ENCODE measurements around the gene HOXD3. TPM values are rescaled to one million over a fixed set of nuclear protein-coding genes. Genes with fewer than 3 reads are reported as not detected.

HOXD3 gene
- total and polyA plus RNA-seq, 4 experiments from 2014 or later, result not detected

- Histone ChIP-seq H3K9me3 (ENCODE audit: control insufficient read depth in 1 of 2, low read length in 2 of 2) (no peaks in the 10 kb centered on the region), H3K4me1 (ENCODE audit: insufficient read depth, low read length) (no peaks in the 10 kb centered on the region), H3K27ac (ENCODE audit: low read depth, low read length) (no peak overlapping the region), H3K27me3 (ENCODE audit: insufficient read depth, low read length) (peaks cover 66% of the 10 kb centered on the region), H3K36me3 (ENCODE audit: insufficient read depth, low read length) (no peaks in the 10 kb centered on the region), H3K4me3 (ENCODE audit: low read length in 2 of 2) (no peak overlapping the region)
- H3K36me3 Mint-ChIP-seq, result no peaks in the 10 kb centered on the region
- POLR2A ChIA-PET (ENCODE audit: partially characterized antibody), result no interaction called here
- H3K27me3 Mint-ChIP-seq, result peaks cover 69 to 79% of the 10 kb centered on the region in 2 donors
- H3K4me1 Mint-ChIP-seq, result peaks cover 0 to 6% (median 3%) of the 10 kb centered on the region in 4 donors
- H3K27ac Mint-ChIP-seq, result peak overlapping the region in 1 of 7 donors; percentile 45
- CTCF ChIA-PET (ENCODE audit: partially characterized antibody), result interaction anchor here (0.7 to 1.0 kb wide), 2 partner anchors 24 to 998 kb away, joined by 3 read pairs; no protein-coding TSS in a partner anchor
- peaks cover 0 to 3% (median under 1%) of the 10 kb centered on the region in 8 donors for H3K9me3 Mint-ChIP-seq
- intact Hi-C loops (cut with micrococcal nuclease), result no loop called here
- H3K4me3 Mint-ChIP-seq, result peak overlapping the region in 1 of 8 donors; percentile 31
- peak in 1 of 5 donors; percentile 29 for DNase-seq
These were observed 6.3 kb upstream of the HOXD3 start for GRCh38 chr2:176150584-176151441.

- no peak for DNase-seq
- peak within 1 kb of the TSS in 1 of 8 donors; percentile 31 for H3K4me3 Mint-ChIP-seq
- POLR2A ChIA-PET (ENCODE audit: partially characterized antibody), result no interaction called here
These were observed 5.4 kb upstream of the HOXD3 start, which contains the start of gene HOXD4 for GRCh38 chr2:176151442-176152287. HOXD4 (plus strand) TSS chr2:176151550; CDS start chr2:176151634, 84 bp downstream.

GRCh38 chr2:176152350-176153181 lies 4.5 kb upstream of the HOXD3 start:
- Mint-ChIP-seq H3K27me3 (peaks cover 67 to 73% of the 10 kb centered on the region in 2 donors), H3K9me3 (peaks cover 0 to 5% (median under 1%) of the 10 kb centered on the region in 8 donors), H3K36me3 (no peaks in the 10 kb centered on the region), H3K27ac (peak overlapping the region in 1 of 7 donors; percentile 51), H3K4me3 (peak overlapping the region in 2 of 8 donors; percentile 13 to 43), H3K4me1 (peaks cover 4 to 12% (median 6%) of the 10 kb centered on the region in 4 donors)
- peaks cover 5% of the 10 kb centered on the region for H3K4me1 ChIP-seq (ENCODE audit: insufficient read depth, low read length)
- intact Hi-C loops (cut with micrococcal nuclease), result no loop called here
- H3K9me3 ChIP-seq (ENCODE audit: control insufficient read depth in 1 of 2, low read length in 2 of 2), result no peaks in the 10 kb centered on the region
- no peak for DNase-seq
- H3K27me3 ChIP-seq (ENCODE audit: insufficient read depth, low read length), result peaks cover 69% of the 10 kb centered on the region
- ChIA-PET CTCF (ENCODE audit: partially characterized antibody) (no interaction called here), POLR2A (ENCODE audit: partially characterized antibody) (no interaction called here)
- H3K36me3 ChIP-seq (ENCODE audit: insufficient read depth, low read length), result no peaks in the 10 kb centered on the region
- no peak overlapping the region for H3K27ac ChIP-seq (ENCODE audit: low read depth, low read length)
- no peak overlapping the region for H3K4me3 ChIP-seq (ENCODE audit: low read length in 2 of 2)

More at GRCh38 chr2:176151442-176152287, 5.4 kb upstream of the HOXD3 start, which contains the start of gene HOXD4:
- H3K9me3 Mint-ChIP-seq, result peaks cover 0 to 4% (median under 1%) of the 10 kb centered on the region in 8 donors
- Histone ChIP-seq H3K27me3 (ENCODE audit: insufficient read depth, low read length) (peaks cover 64% of the 10 kb centered on the region), H3K4me1 (ENCODE audit: insufficient read depth, low read length) (no peaks in the 10 kb centered on the region), H3K27ac (ENCODE audit: low read depth, low read length) (no peak within 1 kb of the TSS), H3K4me3 (ENCODE audit: low read length in 2 of 2) (no peak within 1 kb of the TSS), H3K9me3 (ENCODE audit: control insufficient read depth in 1 of 2, low read length in 2 of 2) (no peaks in the 10 kb centered on the region), H3K36me3 (ENCODE audit: insufficient read depth, low read length) (no peaks in the 10 kb centered on the region)
- CTCF ChIA-PET (ENCODE audit: partially characterized antibody), result interaction anchor here (0.7 to 1.0 kb wide), 2 partner anchors 25 to 997 kb away, joined by 3 read pairs; no protein-coding TSS in a partner anchor
- peaks cover 1 to 7% (median 4%) of the 10 kb centered on the region in 4 donors for H3K4me1 Mint-ChIP-seq
- intact Hi-C loops (cut with micrococcal nuclease), result no loop called here
- no peaks in the 10 kb centered on the region for H3K36me3 Mint-ChIP-seq
- H3K27me3 Mint-ChIP-seq, result peaks cover 68 to 77% of the 10 kb centered on the region in 2 donors
- H3K27ac Mint-ChIP-seq, result peak within 1 kb of the TSS in 2 of 7 donors; percentile 45 to 51

GRCh38 chr2:176154576-176155252 lies 2.4 kb upstream of the HOXD3 start:
- Histone ChIP-seq H3K27me3 (ENCODE audit: insufficient read depth, low read length) (peaks cover 60% of the 10 kb centered on the region), H3K36me3 (ENCODE audit: insufficient read depth, low read length) (no peaks in the 10 kb centered on the region), H3K4me3 (ENCODE audit: low read length in 2 of 2) (no peak overlapping the region), H3K4me1 (ENCODE audit: insufficient read depth, low read length) (peaks cover 6% of the 10 kb centered on the region), H3K9me3 (ENCODE audit: control insufficient read depth in 1 of 2, low read length in 2 of 2) (no peaks in the 10 kb centered on the region), H3K27ac (ENCODE audit: low read depth, low read length) (no peak overlapping the region)
- CTCF ChIA-PET (ENCODE audit: partially characterized antibody), result interaction anchor here (1.1 to 1.4 kb wide), 2 partner anchors 27 to 299 kb away, joined by 3 to 5 read pairs; no protein-coding TSS in a partner anchor
- intact Hi-C loops (cut with micrococcal nuclease), result no loop called here
- POLR2A ChIA-PET (ENCODE audit: partially characterized antibody), result no interaction called here
- peaks cover 6 to 22% (median 10%) of the 10 kb centered on the region in 4 donors for H3K4me1 Mint-ChIP-seq
- H3K9me3 Mint-ChIP-seq, result peaks cover 0 to 13% (median 3%) of the 10 kb centered on the region in 8 donors
- peaks cover 0 to 1% of the 10 kb centered on the region in 2 donors for H3K36me3 Mint-ChIP-seq
- peak overlapping the region in 1 of 8 donors; percentile 5 for H3K4me3 Mint-ChIP-seq
- H3K27me3 Mint-ChIP-seq, result peaks cover 62 to 65% of the 10 kb centered on the region in 2 donors
- no peak overlapping the region for H3K27ac Mint-ChIP-seq
- no peak for DNase-seq

DNA sequence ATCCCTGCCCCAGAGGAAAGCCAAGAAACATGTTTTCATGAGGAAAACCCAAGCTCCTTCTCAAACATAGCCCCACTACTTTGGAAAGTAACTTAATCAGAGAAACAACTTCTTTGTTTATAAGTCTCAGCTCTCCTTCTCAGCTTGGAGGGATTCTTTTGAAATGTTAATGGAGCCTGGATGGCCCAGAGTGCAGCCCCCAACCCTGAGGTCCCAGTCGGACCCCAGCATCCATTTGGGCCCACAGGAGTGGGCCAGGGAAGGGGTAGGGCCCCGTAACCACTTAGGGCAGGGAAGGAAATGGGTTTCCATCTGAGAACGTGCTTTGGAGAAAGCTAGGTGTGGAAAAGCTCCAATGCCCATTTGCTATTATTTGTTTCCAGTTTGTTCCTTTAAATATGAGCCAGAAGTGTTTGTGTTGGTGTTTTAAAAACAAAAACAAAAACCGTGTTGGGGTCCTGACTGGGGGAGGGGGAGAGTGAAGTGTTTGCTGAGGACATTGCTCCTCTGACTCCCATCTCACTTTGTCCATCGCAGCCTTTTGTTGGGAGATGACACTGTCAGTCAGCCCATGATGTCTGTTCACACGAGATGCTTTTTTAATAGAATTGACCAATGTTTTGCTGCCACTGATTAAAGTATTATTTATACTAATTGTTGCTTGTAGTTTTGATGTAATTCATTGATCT lies 1.6 kb upstream of the HOXD3 start:
- peak overlapping the region in 1 of 7 donors; percentile 14 for H3K27ac Mint-ChIP-seq
- H3K9me3 Mint-ChIP-seq, result peaks cover 0 to 13% (median 3%) of the 10 kb centered on the region in 8 donors
- H3K4me1 Mint-ChIP-seq, result peaks cover 6 to 22% (median 7%) of the 10 kb centered on the region in 4 donors
- intact Hi-C loops (cut with micrococcal nuclease), result no loop called here
- peaks cover 54 to 60% of the 10 kb centered on the region in 2 donors for H3K27me3 Mint-ChIP-seq
- Histone ChIP-seq H3K4me3 (ENCODE audit: low read length in 2 of 2) (no peak overlapping the region), H3K4me1 (ENCODE audit: insufficient read depth, low read length) (peaks cover 6% of the 10 kb centered on the region), H3K9me3 (ENCODE audit: control insufficient read depth in 1 of 2, low read length in 2 of 2) (no peaks in the 10 kb centered on the region), H3K27me3 (ENCODE audit: insufficient read depth, low read length) (peaks cover 62% of the 10 kb centered on the region), H3K36me3 (ENCODE audit: insufficient read depth, low read length) (no peaks in the 10 kb centered on the region), H3K27ac (ENCODE audit: low read depth, low read length) (no peak overlapping the region)
- DNase-seq, result no peak
- ChIA-PET POLR2A (ENCODE audit: partially characterized antibody) (no interaction called here), CTCF (ENCODE audit: partially characterized antibody) (interaction anchor here (1.1 to 1.4 kb wide), 2 partner anchors 27 to 299 kb away, joined by 3 to 5 read pairs; no protein-coding TSS in a partner anchor)
- peaks cover 0 to 1% of the 10 kb centered on the region in 2 donors for H3K36me3 Mint-ChIP-seq
- no peak overlapping the region for H3K4me3 Mint-ChIP-seq

Measured in CD4-positive, alpha-beta memory T cell (primary cell).